ENCODE data around the gene RBMS1. TPM values are rescaled to one million over a fixed set of nuclear protein-coding genes. Genes with fewer than 3 reads are reported as not detected.

Gene RBMS1
- total RNA-seq, 2 donors from 2014 or later: 18.8 to 22.8 TPM

- no peak for DNase-seq (ENCODE audit: low spot score)
Measured at GRCh38 chr2:160516547-160517365, 23.1 kb upstream of the RBMS1 start.

GRCh38 chr2:160515120-160515519, 21.5 kb upstream of the RBMS1 start:
- WGBS: 86% methylated on average over 1 of the region's 1 CpG
- intact Hi-C loops (cut with DNase I): no loop called here
- Histone ChIP-seq H3K27ac (no peak overlapping the region), H3K36me3 (no peaks in the 10 kb centered on the region), H3K4me1 (replicated peaks) (no peaks in the 10 kb centered on the region), H3K4me3 (no peak overlapping the region), H3K9me3 (no peaks in the 10 kb centered on the region), H3K27me3 (replicated peaks; ENCODE audit: insufficient read depth) (no peaks in the 10 kb centered on the region)
- DNase-seq (ENCODE audit: low spot score): no peak
- TF ChIP-seq POLR2AphosphoS5 (IDR thresholded peaks at IDR 0.05) (no peak), CTCF (IDR thresholded peaks at IDR 0.05) (no peak), POLR2A (IDR thresholded peaks at IDR 0.05) (no peak)

More at GRCh38 chr2:160516547-160517365, 23.1 kb upstream of the RBMS1 start:
- Histone ChIP-seq H3K36me3 (no peaks in the 10 kb centered on the region), H3K4me1 (replicated peaks) (no peaks in the 10 kb centered on the region), H3K27ac (no peak overlapping the region), H3K9me3 (no peaks in the 10 kb centered on the region), H3K27me3 (replicated peaks; ENCODE audit: insufficient read depth) (no peaks in the 10 kb centered on the region), H3K4me3 (no peak overlapping the region)
- no peak for TF ChIP-seq CTCF (IDR thresholded peaks at IDR 0.05)
- no peak for TF ChIP-seq POLR2AphosphoS5 (IDR thresholded peaks at IDR 0.05)
- TF ChIP-seq POLR2A (IDR thresholded peaks at IDR 0.05): no peak
- 50% methylated on average over 10 of the region's 10 CpGs for WGBS
- intact Hi-C loops (cut with DNase I): no loop called here

- no peak for DNase-seq (ENCODE audit: low spot score)
- intact Hi-C loops (cut with DNase I): no loop called here
- H3K27me3 ChIP-seq (replicated peaks; ENCODE audit: insufficient read depth): no peaks in the 10 kb centered on the region
- no peaks in the 10 kb centered on the region for H3K36me3 ChIP-seq
- no peaks in the 10 kb centered on the region for H3K4me1 ChIP-seq (replicated peaks)
- H3K27ac ChIP-seq: no peak overlapping the region
- TF ChIP-seq POLR2A (IDR thresholded peaks at IDR 0.05): no peak
- TF ChIP-seq POLR2AphosphoS5 (IDR thresholded peaks at IDR 0.05): no peak
- TF ChIP-seq CTCF (IDR thresholded peaks at IDR 0.05): no peak
- WGBS: 90% methylated on average over 4 of the region's 4 CpGs
- H3K9me3 ChIP-seq: no peaks in the 10 kb centered on the region
- no peak overlapping the region for H3K4me3 ChIP-seq
Measured at GRCh38 chr2:160513120-160513519, 19.5 kb upstream of the RBMS1 start.

GRCh38 chr2:160512491-160512890, 18.9 kb upstream of the RBMS1 start:
- H3K4me3 ChIP-seq: no peak overlapping the region
- no peak for DNase-seq (ENCODE audit: low spot score)
- 82% methylated on average over 4 of the region's 4 CpGs for WGBS
- H3K27ac ChIP-seq: no peak overlapping the region
- TF ChIP-seq POLR2A (IDR thresholded peaks at IDR 0.05) (no peak), POLR2AphosphoS5 (IDR thresholded peaks at IDR 0.05) (no peak), CTCF (IDR thresholded peaks at IDR 0.05) (no peak)
- no peaks in the 10 kb centered on the region for H3K9me3 ChIP-seq
- intact Hi-C loops (cut with DNase I): no loop called here
- no peaks in the 10 kb centered on the region for H3K27me3 ChIP-seq (replicated peaks; ENCODE audit: insufficient read depth)
- H3K36me3 ChIP-seq: no peaks in the 10 kb centered on the region
- no peaks in the 10 kb centered on the region for H3K4me1 ChIP-seq (replicated peaks)

GRCh38 chr2:160510617-160511016, 17.0 kb upstream of the RBMS1 start:
- 41% methylated on average over 2 of the region's 2 CpGs for WGBS
- Histone ChIP-seq H3K27me3 (replicated peaks; ENCODE audit: insufficient read depth) (no peaks in the 10 kb centered on the region), H3K4me1 (replicated peaks) (no peaks in the 10 kb centered on the region), H3K36me3 (no peaks in the 10 kb centered on the region), H3K9me3 (no peaks in the 10 kb centered on the region), H3K4me3 (no peak overlapping the region), H3K27ac (no peak overlapping the region)
- no peak for DNase-seq (ENCODE audit: low spot score)
- TF ChIP-seq POLR2A (IDR thresholded peaks at IDR 0.05) (no peak), POLR2AphosphoS5 (IDR thresholded peaks at IDR 0.05) (no peak), CTCF (IDR thresholded peaks at IDR 0.05) (no peak)
- intact Hi-C loops (cut with DNase I): no loop called here
